MCF 10A (cell line): Measurements from ENCODE around the gene RAD50. TPM values are rescaled to one million over a fixed set of nuclear protein-coding genes. Genes with fewer than 3 reads are reported as not detected.

Source experiments
- BruUV-seq: library from RNA; stranded (reverse); fragments of 400-500 nt; replicated peaks from 2 replicates; lab custom pipeline; 2021; lab: Mats Ljungman, UMichigan
- CTCF ChIA-PET: fragments of 300-600 bp; sonication (Branson Sonifier 250); formaldehyde crosslinking; extraction: SDS; loops from one replicate; lab custom pipeline; 2021; ENCODE audit warnings: antibody characterized with exemption, inconsistent platforms; lab: Yijun Ruan, JAX
- POLR2A ChIA-PET: fragments of 300-600, 350-650 bp; sonication (Branson Sonifier 250); formaldehyde crosslinking; extraction: SDS; loops from one replicate; lab custom pipeline; 2020; ENCODE audit warnings: antibody characterized with exemption, inconsistent platforms; lab: Yijun Ruan, JAX
- DNase-seq: peaks from one replicate; pipeline ENCODE4 v3.0.0-alpha.2; 2018; ENCODE audit not compliant: unreplicated experiment
- H3K27ac Mint-ChIP-seq: one replicate; pipeline ENCODE4 v1.8.0; 2022; ENCODE audit warnings: mild to moderate bottlenecking, low read depth, mixed read lengths; ENCODE audit not compliant: unreplicated experiment
- H3K27me3 Mint-ChIP-seq: one replicate; pipeline ENCODE4 v1.8.0; 2022; ENCODE audit warnings: mixed read lengths; ENCODE audit not compliant: insufficient read depth, unreplicated experiment
- H3K36me3 Mint-ChIP-seq: one replicate; pipeline ENCODE4 v1.8.0; 2022; ENCODE audit warnings: mild to moderate bottlenecking, moderate library complexity, mixed read lengths; ENCODE audit not compliant: insufficient read depth, unreplicated experiment
- H3K4me1 Mint-ChIP-seq: one replicate; pipeline ENCODE4 v1.8.0; 2022; ENCODE audit warnings: mixed read lengths; ENCODE audit not compliant: insufficient read depth, unreplicated experiment
- H3K4me3 Mint-ChIP-seq: one replicate; pipeline ENCODE4 v1.8.0; 2022; ENCODE audit warnings: mild to moderate bottlenecking, moderate library complexity, mixed read lengths; ENCODE audit not compliant: unreplicated experiment
- H3K9me3 Mint-ChIP-seq: one replicate; pipeline ENCODE4 v1.8.0; 2022; ENCODE audit warnings: mixed read lengths; ENCODE audit not compliant: unreplicated experiment
- CTCF ChIP-seq: fragments of 200-600 bp; IDR thresholded peaks from one replicate; pipeline ENCODE4 v1.8.0; 2022; ENCODE audit warnings: antibody characterized with exemption, mild to moderate bottlenecking; ENCODE audit not compliant: unreplicated experiment
- intact Hi-C: fragments of 100-400 bp; cut with micrococcal nuclease; formaldehyde crosslinking; loops from 2 replicates; pipeline ENCODE4 v1.14.1; 2022
- total RNA-seq: library from RNA; stranded (reverse); gene quantifications from 2 replicates; pipeline ENCODE4 v1.2.3, GENCODE V29; 2022

The RAD50 gene
- total RNA-seq, 1 experiment from 2014 or later, result 145 TPM

GRCh38 chr5:132662925-132663770, 106.4 kb downstream of the RAD50 start:
- Mint-ChIP-seq H3K36me3 (peaks cover 6% of the 10 kb centered on the region), H3K4me1 (no peaks in the 10 kb centered on the region), H3K4me3 (no peak overlapping the region), H3K9me3 (no peaks in the 10 kb centered on the region), H3K27ac (no peak overlapping the region), H3K27me3 (no peaks in the 10 kb centered on the region)
- TF ChIP-seq CTCF, result no peak
- ChIA-PET POLR2A (no interaction called here), CTCF (interaction anchor here (1.6 kb wide), 1 partner anchor 12 kb away, joined by 4 read pairs; no protein-coding TSS in a partner anchor)
- BruUV-seq, result no TSS peak
- intact Hi-C loops, result no loop called here
- DNase-seq, result no peak

- no peak for DNase-seq
- no peak overlapping the region for H3K27ac Mint-ChIP-seq
- intact Hi-C loops, result no loop called here
- H3K4me3 Mint-ChIP-seq, result no peak overlapping the region
- no peaks in the 10 kb centered on the region for H3K4me1 Mint-ChIP-seq
- no peaks in the 10 kb centered on the region for H3K27me3 Mint-ChIP-seq
- peaks cover 4% of the 10 kb centered on the region for H3K36me3 Mint-ChIP-seq
- BruUV-seq, result no TSS peak
- ChIA-PET POLR2A (interaction anchor here (1.2 kb wide), 1 partner anchor 13 kb away, joined by 3 read pairs; no protein-coding TSS in a partner anchor), CTCF (interaction anchor here (0.5 to 1.6 kb wide), 4 partner anchors 11 to 846 kb away, joined by 3 to 4 read pairs (median 3); no protein-coding TSS in a partner anchor)
- no peaks in the 10 kb centered on the region for H3K9me3 Mint-ChIP-seq
- no peak for TF ChIP-seq CTCF
Measured at GRCh38 chr5:132663771-132664695, 107.3 kb downstream of the RAD50 start.

- BruUV-seq, result no TSS peak
- DNase-seq, result no peak
- H3K4me3 Mint-ChIP-seq, result no peak overlapping the region
- CTCF ChIA-PET, result interaction anchor here (0.6 to 0.8 kb wide), 4 partner anchors 12 to 845 kb away, joined by 3 to 4 read pairs (median 3); no protein-coding TSS in a partner anchor
- no peaks in the 10 kb centered on the region for H3K9me3 Mint-ChIP-seq
- no peaks in the 10 kb centered on the region for H3K4me1 Mint-ChIP-seq
- no peak for TF ChIP-seq CTCF
- no peaks in the 10 kb centered on the region for H3K27me3 Mint-ChIP-seq
- H3K36me3 Mint-ChIP-seq, result no peaks in the 10 kb centered on the region
- no peak overlapping the region for H3K27ac Mint-ChIP-seq
- POLR2A ChIA-PET, result interaction anchor here (1.2 kb wide), 1 partner anchor 13 kb away, joined by 3 read pairs; no protein-coding TSS in a partner anchor
- intact Hi-C loops, result no loop called here
Measured at GRCh38 chr5:132664696-132665209, 108.0 kb downstream of the RAD50 start.
